Stimulated activated CD8-positive, alpha-beta memory T cell treated with anti-CD3 and anti-CD28 coated beads, Interleukin-7, amount 100 ng/mL, for 24 hours (primary cell): ENCODE results near the gene CDC45.
"Not testable (repeated sequence)": the region's sequence is repeated elsewhere in the genome, so short reads cannot be mapped to it uniquely, and the experiment has no call there.

Experiments
- DNase-seq: peaks from one replicate; pipeline ENCODE4 v3.0.0-alpha.2; 2020; ENCODE audit warnings: low read depth

CDC45 gene

GRCh38 chr22:19533049-19533626 lies 53.4 kb downstream of the CDC45 start:
- no peak for DNase-seq

- no peak for DNase-seq
Measured at GRCh38 chr22:19533857-19534256, 54.1 kb downstream of the CDC45 start.

- no peak for DNase-seq
Measured at GRCh38 chr22:19535001-19535400, 55.3 kb downstream of the CDC45 start.

- no peak for DNase-seq
Measured at GRCh38 chr22:19536564-19536963, 56.8 kb downstream of the CDC45 start.

GRCh38 chr22:19537941-19538488 lies 58.3 kb downstream of the CDC45 start:
- DNase-seq: no peak

GRCh38 chr22:19540394-19540793 lies 60.7 kb downstream of the CDC45 start:
- no peak for DNase-seq

GRCh38 chr22:19543970-19544708 lies 64.4 kb downstream of the CDC45 start:
- DNase-seq: no peak

- DNase-seq: no peak
Measured at GRCh38 chr22:19545935-19546207, 66.2 kb downstream of the CDC45 start.

GRCh38 chr22:19546680-19547079 lies 67.0 kb downstream of the CDC45 start:
- no peak for DNase-seq

GRCh38 chr22:19547620-19548019 lies 67.9 kb downstream of the CDC45 start:
- no peak for DNase-seq

GRCh38 chr22:19548427-19548826 lies 68.7 kb downstream of the CDC45 start:
- not testable (repeated sequence) for DNase-seq

GRCh38 chr22:19548964-19549363 lies 69.2 kb downstream of the CDC45 start:
- no peak for DNase-seq

- DNase-seq: no peak
Measured at GRCh38 chr22:19549428-19549827, 69.7 kb downstream of the CDC45 start.

- no peak for DNase-seq
Measured at GRCh38 chr22:19550382-19550781, 70.7 kb downstream of the CDC45 start.

GRCh38 chr22:19553201-19553600 lies 73.5 kb downstream of the CDC45 start:
- no peak for DNase-seq

GRCh38 chr22:19554834-19555404 lies 75.2 kb downstream of the CDC45 start:
- no peak for DNase-seq

GRCh38 chr22:19555651-19556050 lies 75.9 kb downstream of the CDC45 start:
- no peak for DNase-seq

- no peak for DNase-seq
Measured at GRCh38 chr22:19556963-19557545, 77.3 kb downstream of the CDC45 start.

GRCh38 chr22:19559324-19559811 lies 79.6 kb downstream of the CDC45 start:
- DNase-seq: no peak

- no peak for DNase-seq
Measured at GRCh38 chr22:19559956-19560355, 80.2 kb downstream of the CDC45 start.

GRCh38 chr22:19565382-19566278 lies 85.9 kb downstream of the CDC45 start:
- DNase-seq: no peak
